Fibroblast of villous mesenchyme (primary cell): ENCODE results near the gene HDAC11. TPM values are rescaled to one million over a fixed set of nuclear protein-coding genes. Genes with fewer than 3 reads are reported as not detected.

Experiments used
- DNase-seq: peaks from one replicate; pipeline ENCODE4 v3.0.0-alpha.2; 2010; ENCODE audit warnings: low read depth
- H3K4me3 ChIP-seq: 2 replicates; pipeline ENCODE4 v1.5.1; 2011; ENCODE audit warnings: low read depth, mild to moderate bottlenecking, low read length
- CTCF ChIP-seq: IDR thresholded peaks from 2 replicates; pipeline ENCODE4 v1.5.1; 2012; ENCODE audit warnings: low read depth, mild to moderate bottlenecking, low read length; ENCODE audit not compliant: insufficient read depth
- total RNA-seq: library from RNA; depleted of rRNA; stranded (reverse); fragments of >200 nt; gene quantifications from 2 replicates; pipeline ENCODE4 v1.2.3, GENCODE V29; 2012

Gene HDAC11
- total RNA-seq, 1 donor = 9.5 TPM

GRCh38 chr3:13524979-13525669 lies 45.0 kb downstream of the HDAC11 start:
- DNase-seq = peak; percentile 93
- H3K4me3 ChIP-seq = no peak overlapping the region
- no peak for TF ChIP-seq CTCF

- peak; percentile 75 for DNase-seq
- H3K4me3 ChIP-seq = no peak overlapping the region
- no peak for TF ChIP-seq CTCF
Observed at GRCh38 chr3:13525827-13526625, 45.9 kb downstream of the HDAC11 start.

GRCh38 chr3:13526626-13526949 lies 46.5 kb downstream of the HDAC11 start:
- DNase-seq = no peak
- no peak for TF ChIP-seq CTCF

DNA sequence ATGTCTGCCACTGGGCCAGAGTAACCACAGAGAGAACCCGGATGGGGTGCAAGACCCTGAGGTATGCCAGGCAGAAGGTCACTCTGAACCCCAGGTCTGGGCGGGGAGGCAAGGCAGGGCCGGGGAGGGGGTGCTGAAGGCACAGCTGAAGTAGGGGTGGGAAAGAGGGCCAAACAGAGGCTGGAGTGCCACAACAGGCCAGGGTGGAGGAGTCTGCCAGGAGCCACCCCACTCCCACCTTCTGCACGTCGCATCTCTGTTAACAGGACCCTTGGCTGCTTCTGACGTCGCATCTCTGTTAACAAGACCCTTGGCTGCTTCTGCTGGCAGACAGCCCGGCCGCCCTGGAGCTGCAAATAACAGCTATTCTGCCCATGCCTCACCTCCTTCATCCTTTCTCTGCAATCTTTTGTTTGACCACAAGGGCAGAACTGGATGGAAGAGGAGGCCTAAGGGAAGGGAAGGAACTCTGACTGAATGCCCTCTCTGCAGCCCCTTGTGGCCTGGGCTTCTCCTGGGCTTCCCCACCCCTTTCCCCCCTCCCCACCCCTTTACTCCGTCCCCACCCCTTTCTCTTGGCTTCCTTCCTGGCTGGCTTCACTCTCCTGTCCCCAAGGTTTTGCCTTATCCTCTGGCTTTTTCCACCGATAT lies 48.2 kb downstream of the HDAC11 start:
- no peak for DNase-seq
- peak; percentile 51 for TF ChIP-seq CTCF

More at GRCh38 chr3:13526626-13526949, 46.5 kb downstream of the HDAC11 start:
- no peak overlapping the region for H3K4me3 ChIP-seq

DNA sequence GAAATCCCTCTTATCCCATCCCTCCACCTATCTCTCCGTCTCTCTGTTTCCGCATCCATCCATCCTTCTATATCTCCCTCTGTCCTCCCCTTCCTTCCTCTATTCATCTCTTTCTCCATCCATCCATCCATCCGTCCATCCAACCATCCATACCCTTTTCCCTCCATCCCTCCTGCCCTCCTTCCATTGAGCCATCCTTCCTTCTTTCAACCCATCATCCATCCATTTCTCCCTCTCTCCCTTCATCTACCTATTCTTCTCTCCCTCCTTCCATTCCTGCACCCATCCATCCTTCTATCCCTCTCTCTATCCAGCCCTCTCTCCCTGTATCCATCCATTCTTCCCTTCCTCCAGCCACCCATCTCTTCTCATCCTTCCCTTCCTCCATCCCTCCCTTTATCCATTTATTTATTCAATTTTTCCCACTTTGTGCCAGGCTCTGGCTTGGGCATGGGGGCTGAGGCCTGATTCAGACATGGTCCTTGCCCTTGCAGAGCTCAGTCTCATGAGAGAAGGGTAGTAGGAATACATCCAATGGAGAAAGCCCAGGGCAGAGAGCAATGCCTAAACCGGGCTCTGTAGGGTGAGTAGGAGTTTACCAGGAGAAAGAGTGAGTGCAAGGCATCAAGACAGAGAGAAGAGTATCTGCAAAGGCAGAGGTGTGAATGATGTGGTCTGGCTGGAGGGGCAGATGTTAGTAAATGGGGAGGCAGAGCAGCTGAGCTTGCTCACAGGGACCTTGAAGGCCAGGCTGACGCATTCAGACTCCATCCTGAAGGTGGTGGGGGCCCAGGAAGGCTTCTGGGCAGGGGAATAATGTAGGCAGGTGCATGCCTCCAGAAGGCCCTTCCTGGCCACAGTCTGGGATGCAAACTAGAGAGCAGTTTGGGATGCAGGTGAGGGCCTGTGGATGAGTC lies 49.3 kb downstream of the HDAC11 start:
- H3K4me3 ChIP-seq = no peak overlapping the region
- TF ChIP-seq CTCF = no peak
- no peak for DNase-seq

More for the DNA sequence above, 48.2 kb downstream of the HDAC11 start:
- no peak overlapping the region for H3K4me3 ChIP-seq
